ENCODE results near the gene SLC47A1. TPM values are rescaled to one million over a fixed set of nuclear protein-coding genes. Genes with fewer than 3 reads are reported as not detected.
"Not testable (repeated sequence)": the region's sequence is repeated elsewhere in the genome, so short reads cannot be mapped to it uniquely, and the experiment has no call there.

Gene SLC47A1
- total RNA-seq, 4 donors from 2014 or later, result 19.1 to 53.0 (median 39.2) TPM

DNA sequence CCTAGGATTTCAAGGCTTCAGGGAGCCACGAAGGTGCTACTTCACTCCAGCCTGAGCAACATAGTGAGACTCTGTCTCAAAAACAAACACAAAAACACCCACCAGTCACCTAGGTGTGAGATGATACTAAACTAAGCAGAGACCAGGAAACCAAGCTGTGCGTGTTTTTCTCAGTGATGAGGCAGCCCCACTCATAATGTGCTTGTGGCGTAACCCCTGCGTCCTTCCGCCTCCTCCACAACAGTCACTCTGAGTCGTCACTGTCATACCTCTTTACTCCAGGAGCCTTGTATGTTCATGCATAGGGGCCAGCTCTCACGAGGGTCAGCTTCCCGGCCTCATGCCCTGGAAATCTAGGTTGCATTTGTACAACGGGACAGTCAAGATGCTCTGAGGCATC is 31.1 kb upstream of the SLC47A1 start:
- 82% methylated on average over 9 of the region's 9 CpGs for WGBS
- no peak for TF ChIP-seq POLR2AphosphoS5 (IDR thresholded peaks at IDR 0.05)
- TF ChIP-seq, protein P1, sequence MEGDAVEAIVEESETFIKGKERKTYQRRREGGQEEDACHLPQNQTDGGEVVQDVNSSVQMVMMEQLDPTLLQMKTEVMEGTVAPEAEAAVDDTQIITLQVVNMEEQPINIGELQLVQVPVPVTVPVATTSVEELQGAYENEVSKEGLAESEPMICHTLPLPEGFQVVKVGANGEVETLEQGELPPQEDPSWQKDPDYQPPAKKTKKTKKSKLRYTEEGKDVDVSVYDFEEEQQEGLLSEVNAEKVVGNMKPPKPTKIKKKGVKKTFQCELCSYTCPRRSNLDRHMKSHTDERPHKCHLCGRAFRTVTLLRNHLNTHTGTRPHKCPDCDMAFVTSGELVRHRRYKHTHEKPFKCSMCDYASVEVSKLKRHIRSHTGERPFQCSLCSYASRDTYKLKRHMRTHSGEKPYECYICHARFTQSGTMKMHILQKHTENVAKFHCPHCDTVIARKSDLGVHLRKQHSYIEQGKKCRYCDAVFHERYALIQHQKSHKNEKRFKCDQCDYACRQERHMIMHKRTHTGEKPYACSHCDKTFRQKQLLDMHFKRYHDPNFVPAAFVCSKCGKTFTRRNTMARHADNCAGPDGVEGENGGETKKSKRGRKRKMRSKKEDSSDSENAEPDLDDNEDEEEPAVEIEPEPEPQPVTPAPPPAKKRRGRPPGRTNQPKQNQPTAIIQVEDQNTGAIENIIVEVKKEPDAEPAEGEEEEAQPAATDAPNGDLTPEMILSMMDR (IDR thresholded peaks at IDR 0.05), result no peak
- TF ChIP-seq POLR2A (IDR thresholded peaks at IDR 0.05), result no peak
- TF ChIP-seq EP300 (IDR thresholded peaks at IDR 0.05), result no peak
- DNase-seq (ENCODE audit: low spot score in 2 of 2), result no peak

DNA sequence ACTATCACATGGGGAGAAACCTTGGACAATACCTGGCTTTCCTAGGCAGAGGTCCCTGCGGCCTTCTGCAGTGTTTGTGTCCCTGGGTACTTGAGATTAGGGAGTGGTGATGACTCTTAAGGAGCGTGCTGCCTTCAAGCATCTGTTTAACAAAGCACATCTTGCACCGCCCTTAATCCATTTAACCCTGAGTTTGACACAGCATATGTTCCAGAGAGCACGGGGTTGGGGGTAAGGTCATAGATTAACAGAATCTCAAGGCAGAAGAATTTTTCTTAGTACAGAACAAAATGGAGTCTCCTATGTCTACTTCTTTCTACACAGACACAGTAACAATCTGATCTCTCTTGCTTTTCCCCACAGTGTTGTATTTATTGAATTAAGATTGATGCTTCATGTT is 28.1 kb upstream of the SLC47A1 start:
- H3K27me3 ChIP-seq; H3K4me1 ChIP-seq; H3K4me3 ChIP-seq; DNase-seq (ENCODE audit: low spot score in 2 of 2); H3K36me3 ChIP-seq; H3K9me3 ChIP-seq; H3K27ac ChIP-seq: not testable (repeated sequence)
- 46% methylated on average over 3 of the region's 4 CpGs for WGBS

More for the DNA sequence above, 31.1 kb upstream of the SLC47A1 start:
- Histone ChIP-seq H3K27ac (no peak overlapping the region), H3K9me3 (no peaks in the 10 kb centered on the region), H3K4me1 (no peaks in the 10 kb centered on the region), H3K36me3 (no peaks in the 10 kb centered on the region), H3K27me3 (no peaks in the 10 kb centered on the region), H3K4me3 (no peak overlapping the region)

DNA sequence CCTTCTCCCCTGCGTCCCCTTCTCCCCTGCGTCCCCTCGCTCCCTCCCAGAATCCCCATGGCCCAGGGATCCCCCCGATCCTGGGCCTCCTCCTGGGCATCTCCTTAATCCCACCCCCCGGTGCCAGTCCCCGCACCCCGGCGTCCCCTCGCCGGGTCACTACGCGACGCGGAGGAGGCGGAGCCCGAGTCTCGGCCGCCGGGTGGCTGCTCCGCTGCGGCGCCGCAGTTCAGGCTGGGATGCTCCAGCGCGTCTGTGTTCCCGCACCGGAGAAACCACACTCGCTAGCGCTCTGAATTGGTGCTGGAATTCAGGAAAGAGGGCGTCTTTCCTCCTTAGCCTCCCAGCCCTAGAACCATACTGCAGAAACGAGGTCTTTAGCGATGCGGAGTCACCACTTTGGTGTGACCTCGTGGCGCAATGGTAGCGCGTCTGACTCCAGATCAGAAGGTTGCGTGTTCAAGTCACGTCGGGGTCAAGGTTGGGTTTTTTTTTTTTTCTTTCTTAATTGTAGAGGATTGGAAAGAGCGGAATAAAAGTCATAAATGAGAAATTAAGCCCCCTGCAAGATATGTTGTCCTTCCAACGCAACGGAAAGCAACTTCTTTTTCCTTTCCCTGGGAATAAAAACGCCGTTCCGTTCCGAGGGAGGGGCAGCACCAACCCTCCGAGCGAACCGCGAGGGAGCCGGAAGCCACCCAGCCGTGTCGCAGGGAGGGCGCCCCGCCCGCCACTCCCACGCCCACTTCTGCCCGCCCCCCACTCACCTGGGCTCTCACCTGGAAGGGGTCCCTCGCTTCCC is 25.7 kb upstream of the SLC47A1 start:
- 2% methylated on average over 49 of the region's 60 CpGs for WGBS
- Histone ChIP-seq H3K27me3 (no peaks in the 10 kb centered on the region), H3K4me3 (peak overlapping the region; percentile 80), H3K27ac (peak overlapping the region; percentile 86), H3K36me3 (no peaks in the 10 kb centered on the region), H3K9me3 (no peaks in the 10 kb centered on the region), H3K4me1 (peaks cover 5% of the 10 kb centered on the region)
- peak; percentile 89 to 96 for DNase-seq (ENCODE audit: low spot score in 2 of 2)
- TF ChIP-seq POLR2AphosphoS5 (IDR thresholded peaks at IDR 0.05) (peak; percentile 94 to 99 (median 96)), POLR2A (IDR thresholded peaks at IDR 0.05) (peak in 1 of 2 donors; percentile 40), EP300 (IDR thresholded peaks at IDR 0.05) (no peak)
- TF ChIP-seq, protein P1 (IDR thresholded peaks at IDR 0.05), result no peak

DNA sequence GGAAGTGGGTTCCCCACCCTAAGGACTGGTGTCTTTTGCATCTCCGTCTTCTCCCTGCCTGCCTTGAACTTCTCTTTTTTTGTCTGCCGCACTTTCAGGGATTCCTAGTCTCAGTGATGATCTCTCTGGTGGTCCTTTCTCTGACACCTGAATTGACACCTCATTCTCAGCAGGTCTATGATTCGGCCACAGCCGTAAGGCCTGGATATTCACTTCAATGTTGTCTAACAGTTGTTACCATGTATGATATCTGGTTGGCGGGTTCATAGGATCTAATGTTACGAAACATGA is 25.1 kb upstream of the SLC47A1 start:
- no peak for DNase-seq (ENCODE audit: low spot score in 2 of 2)
- no peaks in the 10 kb centered on the region for H3K9me3 ChIP-seq
- peaks cover 5% of the 10 kb centered on the region for H3K4me1 ChIP-seq
- H3K27me3 ChIP-seq, result no peaks in the 10 kb centered on the region
- peak overlapping the region; percentile 86 for H3K27ac ChIP-seq
- TF ChIP-seq POLR2A (IDR thresholded peaks at IDR 0.05) (no peak), POLR2AphosphoS5 (IDR thresholded peaks at IDR 0.05) (no peak), EP300 (IDR thresholded peaks at IDR 0.05) (peak; percentile 31)
- TF ChIP-seq, protein P1 (IDR thresholded peaks at IDR 0.05), result no peak
- H3K36me3 ChIP-seq, result no peaks in the 10 kb centered on the region
- peak overlapping the region; percentile 80 for H3K4me3 ChIP-seq
- 43% methylated on average over 6 of the region's 6 CpGs for WGBS

DNA sequence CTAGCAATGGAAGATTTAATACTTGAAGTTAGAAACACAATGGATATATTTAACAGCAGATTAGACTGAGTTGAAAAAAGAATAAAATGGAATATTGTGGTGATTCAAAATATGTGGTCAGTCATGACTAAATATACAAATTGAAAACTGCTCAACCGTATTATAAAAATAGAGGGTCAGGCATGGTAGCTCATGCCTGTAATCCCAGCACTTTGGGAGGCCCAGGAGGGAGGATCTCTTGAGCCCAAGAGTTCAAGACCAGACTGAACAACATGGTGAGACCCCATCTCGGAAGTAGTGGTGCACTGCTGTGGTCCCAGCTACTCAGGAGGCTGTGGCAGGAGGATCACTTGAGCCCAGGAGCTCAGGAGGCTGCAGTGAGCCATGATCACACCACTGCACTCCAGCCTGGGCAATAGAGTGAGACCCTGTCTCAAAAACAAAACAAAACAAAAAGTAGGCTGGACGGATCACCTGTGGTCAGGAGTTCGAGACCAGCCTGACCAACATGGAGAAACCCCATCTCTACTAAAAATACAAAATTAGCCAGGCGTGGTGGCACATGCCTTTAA is 24.3 kb upstream of the SLC47A1 start:
- H3K9me3 ChIP-seq; H3K27ac ChIP-seq; H3K4me1 ChIP-seq; H3K36me3 ChIP-seq; DNase-seq (ENCODE audit: low spot score in 2 of 2); H3K4me3 ChIP-seq; H3K27me3 ChIP-seq: not testable (repeated sequence)
- WGBS, result 90% methylated on average over 5 of the region's 5 CpGs

DNA sequence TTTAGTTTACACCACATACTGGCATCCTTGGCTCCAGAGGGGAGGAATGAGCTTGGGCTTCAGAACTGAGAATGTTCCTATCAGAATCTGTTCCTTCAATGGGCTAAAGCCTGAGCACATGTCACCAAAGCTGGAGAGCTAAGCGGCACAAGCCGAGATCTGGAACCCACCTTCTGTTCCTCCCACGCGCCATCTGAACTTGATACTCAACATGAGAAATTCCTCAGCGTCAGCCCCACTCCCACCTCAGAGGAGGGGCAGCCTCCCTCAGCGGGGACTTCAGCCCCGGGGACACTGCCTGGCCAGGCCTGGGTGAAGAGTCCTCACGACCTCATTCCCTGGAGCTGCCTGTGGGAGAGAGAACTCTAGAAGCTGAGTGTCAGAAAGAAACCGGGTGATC is 22.8 kb upstream of the SLC47A1 start:
- TF ChIP-seq, protein P1 (IDR thresholded peaks at IDR 0.05), result no peak
- TF ChIP-seq POLR2A (IDR thresholded peaks at IDR 0.05) (no peak), EP300 (IDR thresholded peaks at IDR 0.05) (no peak), POLR2AphosphoS5 (IDR thresholded peaks at IDR 0.05) (no peak)
- Histone ChIP-seq H3K4me3 (no peak overlapping the region), H3K36me3 (no peaks in the 10 kb centered on the region), H3K27me3 (no peaks in the 10 kb centered on the region), H3K27ac (no peak overlapping the region), H3K9me3 (no peaks in the 10 kb centered on the region), H3K4me1 (peaks cover 5% of the 10 kb centered on the region)
- WGBS, result 70% methylated on average over 9 of the region's 9 CpGs
- DNase-seq (ENCODE audit: low spot score in 2 of 2), result no peak
